Measurements from ENCODE around the gene CNDP2. TPM values are rescaled to one million over a fixed set of nuclear protein-coding genes. Genes with fewer than 3 reads are reported as not detected.

The CNDP2 gene
- total RNA-seq, 1 experiment from 2014 or later, result 161 TPM

GRCh38 chr18:74513149-74513882, 17.2 kb downstream of the CNDP2 start:
- ChIA-PET CTCF (interaction anchor here (0.6 kb wide), 2 partner anchors 38 to 410 kb away, joined by 3 read pairs; no protein-coding TSS in a partner anchor), POLR2A (ENCODE audit: unreplicated experiment) (no interaction called here)
- Histone ChIP-seq H3K36me3 (ENCODE audit: low read depth) (0 out of 2 replicates have a peak, but pooled peaks cover 18% of the 10 kb centered on the region), H3K4me2 (no peak overlapping the region), H3K79me2 (ENCODE audit: low read depth) (no peaks in the 10 kb centered on the region), H3F3A (ENCODE audit: insufficient read depth, low read depth) (no peaks in the 10 kb centered on the region), H3K9me3 (ENCODE audit: insufficient read depth, low read depth) (no peaks in the 10 kb centered on the region), H3K27ac (no peak overlapping the region), H4K20me1 (ENCODE audit: insufficient read depth) (no peaks in the 10 kb centered on the region; the same call in 1 of the 2 replicates), H3K4me3 (no peak overlapping the region), H3K9me2 (ENCODE audit: insufficient read depth) (no peaks in the 10 kb centered on the region), H2AFZ (no peak overlapping the region), H3K4me1 (replicated peaks; ENCODE audit: insufficient read depth) (no peaks in the 10 kb centered on the region), H3K27me3 (ENCODE audit: insufficient read depth, low read depth) (no peaks in the 10 kb centered on the region)
- no TSS peak for BruUV-seq (replicated peaks)
- intact Hi-C loops (cut with micrococcal nuclease; ENCODE audit: unreplicated experiment), result no loop called here
- no peak for TF ChIP-seq CTCF (conservative IDR thresholded peaks at IDR 0.05)
- TF ChIP-seq EZH2 (IDR thresholded peaks at IDR 0.05; ENCODE audit: low read depth), result no peak
- DNase-seq, result no peak

- H3F3A ChIP-seq (ENCODE audit: insufficient read depth, low read depth), result no peaks in the 10 kb centered on the region
- ChIA-PET POLR2A (ENCODE audit: unreplicated experiment) (no interaction called here), CTCF (no interaction called here)
- H3K4me2 ChIP-seq, result no peak overlapping the region
- H2AFZ ChIP-seq, result no peak overlapping the region
- no peaks in the 10 kb centered on the region for H3K4me1 ChIP-seq (replicated peaks; ENCODE audit: insufficient read depth)
- intact Hi-C loops (cut with micrococcal nuclease; ENCODE audit: unreplicated experiment), result no loop called here
- no peaks in the 10 kb centered on the region for H3K79me2 ChIP-seq (ENCODE audit: low read depth)
- H3K27me3 ChIP-seq (ENCODE audit: insufficient read depth, low read depth), result no peaks in the 10 kb centered on the region
- no TSS peak for BruUV-seq (replicated peaks)
- no peaks in the 10 kb centered on the region for H3K9me3 ChIP-seq (ENCODE audit: insufficient read depth, low read depth)
- H4K20me1 ChIP-seq (ENCODE audit: insufficient read depth), result no peaks in the 10 kb centered on the region; the same call in 1 of the 2 replicates
- no peak for DNase-seq
- TF ChIP-seq CTCF (conservative IDR thresholded peaks at IDR 0.05) (no peak), EZH2 (IDR thresholded peaks at IDR 0.05; ENCODE audit: low read depth) (no peak)
- no peak overlapping the region for H3K27ac ChIP-seq
- no peak overlapping the region for H3K4me3 ChIP-seq
- H3K36me3 ChIP-seq (ENCODE audit: low read depth), result 0 out of 2 replicates have a peak, but pooled peaks cover 15% of the 10 kb centered on the region
- H3K9me2 ChIP-seq (ENCODE audit: insufficient read depth), result no peaks in the 10 kb centered on the region
These were observed 17.7 kb downstream of the CNDP2 start for GRCh38 chr18:74513883-74514205.

GRCh38 chr18:74514860-74515495, 18.8 kb downstream of the CNDP2 start:
- POLR2A ChIA-PET (ENCODE audit: unreplicated experiment), result no interaction called here
- BruUV-seq (replicated peaks), result no TSS peak
- 0 out of 2 replicates have a peak, but pooled peaks cover 8% of the 10 kb centered on the region for H3K36me3 ChIP-seq (ENCODE audit: low read depth)

More at GRCh38 chr18:74514860-74515495, 18.8 kb downstream of the CNDP2 start:
- H3K4me3 ChIP-seq, result no peak overlapping the region
- H3K4me1 ChIP-seq (replicated peaks; ENCODE audit: insufficient read depth), result no peaks in the 10 kb centered on the region
- intact Hi-C loops (cut with micrococcal nuclease; ENCODE audit: unreplicated experiment), result no loop called here
- no peaks in the 10 kb centered on the region for H3K9me2 ChIP-seq (ENCODE audit: insufficient read depth)
- H3K27me3 ChIP-seq (ENCODE audit: insufficient read depth, low read depth), result no peaks in the 10 kb centered on the region
- H2AFZ ChIP-seq, result no peak overlapping the region
- H3F3A ChIP-seq (ENCODE audit: insufficient read depth, low read depth), result no peaks in the 10 kb centered on the region
- no peaks in the 10 kb centered on the region for H3K9me3 ChIP-seq (ENCODE audit: insufficient read depth, low read depth)
- DNase-seq, result no peak
- no peaks in the 10 kb centered on the region; the same call in 1 of the 2 replicates for H4K20me1 ChIP-seq (ENCODE audit: insufficient read depth)
- CTCF ChIA-PET, result no interaction called here
- TF ChIP-seq EZH2 (IDR thresholded peaks at IDR 0.05; ENCODE audit: low read depth) (no peak), CTCF (conservative IDR thresholded peaks at IDR 0.05) (no peak)
- no peak overlapping the region for H3K4me2 ChIP-seq
- no peak overlapping the region for H3K27ac ChIP-seq
- H3K79me2 ChIP-seq (ENCODE audit: low read depth), result no peaks in the 10 kb centered on the region
